ENCODE results near the gene LGALS3.
"Not testable (repeated sequence)": the region's sequence is repeated elsewhere in the genome, so short reads cannot be mapped to it uniquely, and the experiment has no call there.

The LGALS3 gene

DNA sequence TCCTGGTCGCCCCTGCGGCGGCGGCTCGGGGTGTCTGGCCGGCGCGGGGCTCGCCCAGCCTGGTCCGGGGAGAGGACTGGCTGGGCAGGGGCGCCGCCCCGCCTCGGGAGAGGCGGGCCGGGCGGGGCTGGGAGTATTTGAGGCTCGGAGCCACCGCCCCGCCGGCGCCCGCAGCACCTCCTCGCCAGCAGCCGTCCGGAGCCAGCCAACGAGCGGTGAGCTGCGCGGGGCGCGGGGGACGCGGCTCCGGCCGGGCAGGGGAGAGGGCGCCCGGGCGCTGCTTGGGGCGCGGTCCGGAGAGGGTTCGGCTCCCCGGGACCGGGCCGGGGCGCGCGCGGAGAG lies at the start of gene LGALS3:
Gene LGALS3, plus strand, starts transcription at position 167 of the 342 bp plus-strand sequence. CDS start 8,122 bp downstream, outside the sequence.
- no peak for TF ChIP-seq EZH2phosphoT487 (conservative IDR thresholded peaks at IDR 0.05; ENCODE audit: low read length)
- TF ChIP-seq, protein P1, sequence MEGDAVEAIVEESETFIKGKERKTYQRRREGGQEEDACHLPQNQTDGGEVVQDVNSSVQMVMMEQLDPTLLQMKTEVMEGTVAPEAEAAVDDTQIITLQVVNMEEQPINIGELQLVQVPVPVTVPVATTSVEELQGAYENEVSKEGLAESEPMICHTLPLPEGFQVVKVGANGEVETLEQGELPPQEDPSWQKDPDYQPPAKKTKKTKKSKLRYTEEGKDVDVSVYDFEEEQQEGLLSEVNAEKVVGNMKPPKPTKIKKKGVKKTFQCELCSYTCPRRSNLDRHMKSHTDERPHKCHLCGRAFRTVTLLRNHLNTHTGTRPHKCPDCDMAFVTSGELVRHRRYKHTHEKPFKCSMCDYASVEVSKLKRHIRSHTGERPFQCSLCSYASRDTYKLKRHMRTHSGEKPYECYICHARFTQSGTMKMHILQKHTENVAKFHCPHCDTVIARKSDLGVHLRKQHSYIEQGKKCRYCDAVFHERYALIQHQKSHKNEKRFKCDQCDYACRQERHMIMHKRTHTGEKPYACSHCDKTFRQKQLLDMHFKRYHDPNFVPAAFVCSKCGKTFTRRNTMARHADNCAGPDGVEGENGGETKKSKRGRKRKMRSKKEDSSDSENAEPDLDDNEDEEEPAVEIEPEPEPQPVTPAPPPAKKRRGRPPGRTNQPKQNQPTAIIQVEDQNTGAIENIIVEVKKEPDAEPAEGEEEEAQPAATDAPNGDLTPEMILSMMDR (IDR thresholded peaks at IDR 0.05; ENCODE audit: insufficient read depth, low read length, poor library complexity, severe bottlenecking), result no peak
- peak within 1 kb of the TSS; percentile 60 for H3K9ac ChIP-seq (ENCODE audit: low read length)
- no peaks in the 10 kb centered on the region for H4K20me1 ChIP-seq (ENCODE audit: low read depth, low read length)
- H3K9me2 ChIP-seq (replicated peaks; ENCODE audit: insufficient read depth, low read length), result no peaks in the 10 kb centered on the region
- H3K27ac ChIP-seq (ENCODE audit: low read depth, low read length), result no peak within 1 kb of the TSS
- H3F3A ChIP-seq (ENCODE audit: insufficient read depth), result peaks cover 9% of the 10 kb centered on the region
- H2AFZ ChIP-seq (ENCODE audit: low read depth, low read length, severe bottlenecking), result peak within 1 kb of the TSS; percentile 88
- H3K9me3 ChIP-seq (ENCODE audit: insufficient read depth, low read length), result no peaks in the 10 kb centered on the region
- no peaks in the 10 kb centered on the region for H3K79me2 ChIP-seq (ENCODE audit: insufficient read depth, low read length)
- H3K27me3 ChIP-seq (ENCODE audit: low read length), result no peaks in the 10 kb centered on the region
- peak within 1 kb of the TSS; percentile 71 for H3K4me2 ChIP-seq (ENCODE audit: low read depth, low read length, poor library complexity, severe bottlenecking)
- peak within 1 kb of the TSS; percentile 57 for H3K4me3 ChIP-seq (ENCODE audit: insufficient read depth, low read length, poor library complexity, severe bottlenecking)
- H3K36me3 ChIP-seq (ENCODE audit: low read length), result no peaks in the 10 kb centered on the region

DNA sequence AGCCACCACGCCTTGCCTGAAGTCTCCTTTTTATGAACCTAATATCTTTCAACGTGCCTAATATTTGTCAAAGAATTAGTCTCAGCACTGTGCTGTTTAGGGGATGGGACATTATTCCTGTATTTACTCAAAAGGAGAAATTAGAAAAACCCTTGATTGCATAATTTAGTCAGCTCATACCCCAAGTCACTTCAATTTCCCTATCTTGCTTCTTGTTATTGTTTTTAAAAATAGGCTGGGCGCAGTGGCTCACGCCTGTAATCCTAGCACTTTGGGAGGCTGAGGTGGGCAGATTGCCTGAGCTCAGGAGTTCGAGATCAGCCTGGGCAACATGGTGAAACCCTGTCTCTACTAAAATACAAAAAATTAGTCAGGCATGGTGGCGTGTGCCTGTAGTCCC lies 49.1 kb upstream of the LGALS3 start:
- not testable (repeated sequence) for H4K20me1 ChIP-seq (ENCODE audit: low read depth, low read length); H2AFZ ChIP-seq (ENCODE audit: low read depth, low read length, severe bottlenecking); H3K27me3 ChIP-seq (ENCODE audit: low read length); H3K27ac ChIP-seq (ENCODE audit: low read depth, low read length); H3F3A ChIP-seq (ENCODE audit: insufficient read depth); H3K4me3 ChIP-seq (ENCODE audit: insufficient read depth, low read length, poor library complexity, severe bottlenecking); H3K9ac ChIP-seq (ENCODE audit: low read length); H3K79me2 ChIP-seq (ENCODE audit: insufficient read depth, low read length); H3K4me2 ChIP-seq (ENCODE audit: low read depth, low read length, poor library complexity, severe bottlenecking); H3K9me2 ChIP-seq (replicated peaks; ENCODE audit: insufficient read depth, low read length); H3K36me3 ChIP-seq (ENCODE audit: low read length); H3K9me3 ChIP-seq (ENCODE audit: insufficient read depth, low read length)

DNA sequence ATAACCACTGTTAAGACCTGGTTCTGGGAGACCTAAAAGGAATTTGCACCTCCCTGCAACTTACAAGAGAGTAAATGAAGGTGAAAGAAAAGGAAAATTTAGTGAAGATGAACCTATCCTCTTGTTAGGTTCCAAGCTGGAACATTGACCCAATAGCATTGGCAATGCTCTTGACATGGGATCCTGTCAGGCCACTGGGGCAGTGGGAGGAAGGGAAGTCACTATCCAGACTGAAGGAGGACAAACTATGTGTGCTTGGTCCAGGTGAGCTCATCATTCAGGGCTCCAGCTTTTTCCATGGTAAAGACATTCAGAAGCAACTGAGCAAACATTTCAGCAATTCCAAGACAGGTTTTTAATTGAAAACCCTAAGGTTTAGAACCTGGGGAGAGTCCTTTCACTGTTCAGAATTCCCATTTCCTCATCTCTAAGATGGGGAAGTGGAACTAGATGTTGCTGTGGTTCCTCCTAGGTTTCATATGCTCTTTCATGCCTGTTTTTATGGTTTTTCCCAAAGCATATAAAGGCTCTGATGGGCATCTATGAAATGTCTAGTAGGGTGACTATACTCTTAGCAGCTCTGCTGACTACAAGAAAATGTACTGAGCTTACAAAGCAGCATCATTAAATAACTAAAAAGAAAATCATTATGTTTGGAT lies 44.5 kb upstream of the LGALS3 start:
- H3K27ac ChIP-seq (ENCODE audit: low read depth, low read length), result no peak overlapping the region

DNA sequence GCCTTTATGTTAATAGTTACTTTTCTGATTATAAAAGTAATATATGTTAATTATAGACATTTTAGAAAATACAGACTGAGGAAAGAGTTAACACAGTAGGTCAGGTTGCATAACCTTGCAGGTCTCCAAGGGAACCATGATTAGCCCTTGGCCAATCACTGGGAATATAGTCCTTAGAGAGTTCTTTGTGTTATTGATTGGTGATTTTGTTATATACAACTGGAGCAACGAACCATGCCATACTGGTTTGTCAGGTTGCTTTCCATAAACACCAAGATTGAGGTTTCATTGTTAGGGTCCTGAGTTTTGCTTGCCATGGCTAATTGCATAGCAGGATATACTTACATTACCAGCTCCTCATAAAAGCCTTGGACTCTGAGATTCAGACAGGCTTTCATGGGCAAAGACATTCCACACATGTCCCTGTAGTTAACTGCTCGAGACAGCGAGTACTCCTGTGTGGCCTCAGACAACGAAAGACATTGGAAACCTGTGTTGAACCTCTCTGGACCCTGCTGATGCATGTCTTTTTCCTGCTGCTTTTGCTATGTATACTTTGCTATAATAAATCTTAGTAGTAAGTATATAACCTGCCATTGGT lies 43.9 kb upstream of the LGALS3 start:
- no peaks in the 10 kb centered on the region for H3K27me3 ChIP-seq (ENCODE audit: low read length)
- H3K4me2 ChIP-seq (ENCODE audit: low read depth, low read length, poor library complexity, severe bottlenecking), result no peak overlapping the region
- H3K9ac ChIP-seq (ENCODE audit: low read length), result no peak overlapping the region
- H3K27ac ChIP-seq (ENCODE audit: low read depth, low read length), result no peak overlapping the region
- no peaks in the 10 kb centered on the region for H3K9me3 ChIP-seq (ENCODE audit: insufficient read depth, low read length)
- no peak overlapping the region for H2AFZ ChIP-seq (ENCODE audit: low read depth, low read length, severe bottlenecking)
- no peak overlapping the region for H3K4me3 ChIP-seq (ENCODE audit: insufficient read depth, low read length, poor library complexity, severe bottlenecking)
- no peaks in the 10 kb centered on the region for H3K79me2 ChIP-seq (ENCODE audit: insufficient read depth, low read length)
- H3K9me2 ChIP-seq (replicated peaks; ENCODE audit: insufficient read depth, low read length), result no peaks in the 10 kb centered on the region
- no peaks in the 10 kb centered on the region for H4K20me1 ChIP-seq (ENCODE audit: low read depth, low read length)
- no peaks in the 10 kb centered on the region for H3F3A ChIP-seq (ENCODE audit: insufficient read depth)
- H3K36me3 ChIP-seq (ENCODE audit: low read length), result no peaks in the 10 kb centered on the region
- TF ChIP-seq, protein P1 (IDR thresholded peaks at IDR 0.05; ENCODE audit: insufficient read depth, low read length, poor library complexity, severe bottlenecking), result no peak
- no peak for TF ChIP-seq EZH2phosphoT487 (conservative IDR thresholded peaks at IDR 0.05; ENCODE audit: low read length)

More for the DNA sequence above, 44.5 kb upstream of the LGALS3 start:
- Histone ChIP-seq H3K79me2 (ENCODE audit: insufficient read depth, low read length) (no peaks in the 10 kb centered on the region), H3K9me2 (replicated peaks; ENCODE audit: insufficient read depth, low read length) (no peaks in the 10 kb centered on the region), H2AFZ (ENCODE audit: low read depth, low read length, severe bottlenecking) (no peak overlapping the region), H3K4me2 (ENCODE audit: low read depth, low read length, poor library complexity, severe bottlenecking) (no peak overlapping the region), H3K9ac (ENCODE audit: low read length) (no peak overlapping the region), H3K9me3 (ENCODE audit: insufficient read depth, low read length) (no peaks in the 10 kb centered on the region), H4K20me1 (ENCODE audit: low read depth, low read length) (no peaks in the 10 kb centered on the region), H3K27me3 (ENCODE audit: low read length) (no peaks in the 10 kb centered on the region), H3K36me3 (ENCODE audit: low read length) (no peaks in the 10 kb centered on the region), H3K4me3 (ENCODE audit: insufficient read depth, low read length, poor library complexity, severe bottlenecking) (no peak overlapping the region), H3F3A (ENCODE audit: insufficient read depth) (no peaks in the 10 kb centered on the region)
- TF ChIP-seq, protein P1 (IDR thresholded peaks at IDR 0.05; ENCODE audit: insufficient read depth, low read length, poor library complexity, severe bottlenecking), result no peak
- TF ChIP-seq EZH2phosphoT487 (conservative IDR thresholded peaks at IDR 0.05; ENCODE audit: low read length), result no peak

Measured in SU-DHL-6 (cell line).